Cardiac septum (tissue), 1 donor: ENCODE data around the gene EEF2. TPM values are rescaled to one million over a fixed set of nuclear protein-coding genes. Genes with fewer than 3 reads are reported as not detected.

ENCODE experiments used
- DNase-seq: peaks from one replicate; pipeline ENCODE4 v3.0.0-alpha.2; 2020; ENCODE audit warnings: low spot score
- intact Hi-C: fragments of 100-400 bp; cut with DNase I; formaldehyde crosslinking; loops from one replicate; pipeline ENCODE4 v1.14.0; 2022
- total RNA-seq: library from RNA; stranded (reverse); fragmentation: NEBNext Ultra II Directional; extraction: Animal tissue kit (Norgen Biotek cat#: 25700); gene quantifications from one replicate; pipeline ENCODE4 v1.2.1, GENCODE V29; 2021
- donor health status: DM: no; HTN: no; CAD: no.

The EEF2 gene
- total RNA-seq, 1 donor from 2014 or later, result 1,625 TPM

- peak; percentile 94 for DNase-seq
- intact Hi-C loops, result loop anchor here (2.0 to 5.0 kb wide), 3 partner anchors 195 to 225 kb away; partner anchors contain the start of genes ANKRD24, APBA3, MRPL54 and SIRT6
These were observed 2.5 kb upstream of the EEF2 start for GRCh38 chr19:3987619-3988371.

- intact Hi-C loops, result loop anchor here (5.0 kb wide), 2 partner anchors 196 to 224 kb away; partner anchors contain the start of genes ANKRD24, APBA3, MRPL54 and SIRT6
- no peak for DNase-seq
These were observed 1.2 kb upstream of the EEF2 start for GRCh38 chr19:3986260-3987041.

GRCh38 chr19:3985643-3986259 is 488 bp upstream of the EEF2 start:
- DNase-seq, result no peak
- intact Hi-C loops, result loop anchor here (1.0 to 5.0 kb wide), 4 partner anchors 15 to 223 kb away; partner anchors contain the start of genes ANKRD24, APBA3, DAPK3 and MRPL54

GRCh38 chr19:3984584-3984907 is 717 bp downstream of the EEF2 start:
- intact Hi-C loops, result loop anchor here (2.0 kb wide), 1 partner anchor 14 kb away; the partner anchor contains the start of gene DAPK3
- no peak for DNase-seq

- DNase-seq, result no peak
- intact Hi-C loops, result loop anchor here (2.0 kb wide), 1 partner anchor 13 kb away; the partner anchor contains the start of gene DAPK3
These were observed 1.2 kb downstream of the EEF2 start for GRCh38 chr19:3983936-3984583.

GRCh38 chr19:3983542-3983914 is 1.7 kb downstream of the EEF2 start:
- DNase-seq, result no peak
- intact Hi-C loops, result no loop called here

GRCh38 chr19:3982701-3983541 is 2.3 kb downstream of the EEF2 start:
- DNase-seq, result no peak
- intact Hi-C loops, result no loop called here

- intact Hi-C loops, result no loop called here
- no peak for DNase-seq
These were observed 3.3 kb downstream of the EEF2 start for GRCh38 chr19:3981736-3982681.

- no peak for DNase-seq
- intact Hi-C loops, result no loop called here
These were observed 3.9 kb downstream of the EEF2 start for GRCh38 chr19:3981373-3981735.

- no peak for DNase-seq
- intact Hi-C loops, result no loop called here
These were observed 4.7 kb downstream of the EEF2 start for GRCh38 chr19:3980353-3981251.

- DNase-seq, result no peak
- intact Hi-C loops, result no loop called here
These were observed 5.5 kb downstream of the EEF2 start for GRCh38 chr19:3979674-3980352.

GRCh38 chr19:3979289-3979673 is 6.0 kb downstream of the EEF2 start:
- intact Hi-C loops, result no loop called here
- DNase-seq, result no peak

- DNase-seq, result no peak
- intact Hi-C loops, result no loop called here
These were observed 7.1 kb downstream of the EEF2 start for GRCh38 chr19:3978145-3978544.

GRCh38 chr19:3977242-3978143 is 7.8 kb downstream of the EEF2 start:
- DNase-seq, result no peak
- intact Hi-C loops, result no loop called here

- DNase-seq, result no peak
These were observed 8.6 kb downstream of the EEF2 start for GRCh38 chr19:3976495-3977241.

More at GRCh38 chr19:3976495-3977241, 8.6 kb downstream of the EEF2 start:
- intact Hi-C loops, result no loop called here
